ENCODE data around the gene TSHZ2.

The TSHZ2 gene

GRCh38 chr20:53447316-53447715 is 475.2 kb downstream of the TSHZ2 start:
- no peak for TF ChIP-seq CREB1 (IDR thresholded peaks at IDR 0.05; ENCODE audit: low read depth)
- TF ChIP-seq, protein P1, sequence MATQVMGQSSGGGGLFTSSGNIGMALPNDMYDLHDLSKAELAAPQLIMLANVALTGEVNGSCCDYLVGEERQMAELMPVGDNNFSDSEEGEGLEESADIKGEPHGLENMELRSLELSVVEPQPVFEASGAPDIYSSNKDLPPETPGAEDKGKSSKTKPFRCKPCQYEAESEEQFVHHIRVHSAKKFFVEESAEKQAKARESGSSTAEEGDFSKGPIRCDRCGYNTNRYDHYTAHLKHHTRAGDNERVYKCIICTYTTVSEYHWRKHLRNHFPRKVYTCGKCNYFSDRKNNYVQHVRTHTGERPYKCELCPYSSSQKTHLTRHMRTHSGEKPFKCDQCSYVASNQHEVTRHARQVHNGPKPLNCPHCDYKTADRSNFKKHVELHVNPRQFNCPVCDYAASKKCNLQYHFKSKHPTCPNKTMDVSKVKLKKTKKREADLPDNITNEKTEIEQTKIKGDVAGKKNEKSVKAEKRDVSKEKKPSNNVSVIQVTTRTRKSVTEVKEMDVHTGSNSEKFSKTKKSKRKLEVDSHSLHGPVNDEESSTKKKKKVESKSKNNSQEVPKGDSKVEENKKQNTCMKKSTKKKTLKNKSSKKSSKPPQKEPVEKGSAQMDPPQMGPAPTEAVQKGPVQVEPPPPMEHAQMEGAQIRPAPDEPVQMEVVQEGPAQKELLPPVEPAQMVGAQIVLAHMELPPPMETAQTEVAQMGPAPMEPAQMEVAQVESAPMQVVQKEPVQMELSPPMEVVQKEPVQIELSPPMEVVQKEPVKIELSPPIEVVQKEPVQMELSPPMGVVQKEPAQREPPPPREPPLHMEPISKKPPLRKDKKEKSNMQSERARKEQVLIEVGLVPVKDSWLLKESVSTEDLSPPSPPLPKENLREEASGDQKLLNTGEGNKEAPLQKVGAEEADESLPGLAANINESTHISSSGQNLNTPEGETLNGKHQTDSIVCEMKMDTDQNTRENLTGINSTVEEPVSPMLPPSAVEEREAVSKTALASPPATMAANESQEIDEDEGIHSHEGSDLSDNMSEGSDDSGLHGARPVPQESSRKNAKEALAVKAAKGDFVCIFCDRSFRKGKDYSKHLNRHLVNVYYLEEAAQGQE (IDR thresholded peaks at IDR 0.05; ENCODE audit: low read depth), result no peak
- TF ChIP-seq RAD21 (IDR thresholded peaks at IDR 0.05; ENCODE audit: low read depth), result no peak

- TF ChIP-seq FOXM1 (IDR thresholded peaks at IDR 0.05; ENCODE audit: borderline replicate concordance, low read depth), result no peak
- TF ChIP-seq TCF12 (IDR thresholded peaks at IDR 0.05; ENCODE audit: low read depth), result no peak
- TF ChIP-seq CREB1 (IDR thresholded peaks at IDR 0.05; ENCODE audit: low read depth), result no peak
- TF ChIP-seq, protein P1 (IDR thresholded peaks at IDR 0.05; ENCODE audit: low read depth), result no peak
- no peak for TF ChIP-seq TAF1 (IDR thresholded peaks at IDR 0.05; ENCODE audit: low read depth)
- no peak for TF ChIP-seq ZBTB7A (IDR thresholded peaks at IDR 0.05; ENCODE audit: low read depth)
- TF ChIP-seq CEBPB (IDR thresholded peaks at IDR 0.05), result no peak
- TF ChIP-seq TEAD4 (IDR thresholded peaks at IDR 0.05), result no peak
- TF ChIP-seq RAD21 (IDR thresholded peaks at IDR 0.05; ENCODE audit: low read depth), result no peak
- TF ChIP-seq, protein P2, sequence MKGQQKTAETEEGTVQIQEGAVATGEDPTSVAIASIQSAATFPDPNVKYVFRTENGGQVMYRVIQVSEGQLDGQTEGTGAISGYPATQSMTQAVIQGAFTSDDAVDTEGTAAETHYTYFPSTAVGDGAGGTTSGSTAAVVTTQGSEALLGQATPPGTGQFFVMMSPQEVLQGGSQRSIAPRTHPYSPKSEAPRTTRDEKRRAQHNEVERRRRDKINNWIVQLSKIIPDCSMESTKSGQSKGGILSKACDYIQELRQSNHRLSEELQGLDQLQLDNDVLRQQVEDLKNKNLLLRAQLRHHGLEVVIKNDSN (IDR thresholded peaks at IDR 0.05), result no peak
- no peak for TF ChIP-seq EP300 (IDR thresholded peaks at IDR 0.05; ENCODE audit: borderline replicate concordance)
- no peak for TF ChIP-seq NFIC (IDR thresholded peaks at IDR 0.05)
Measured at GRCh38 chr20:53448426-53448825, 476.3 kb downstream of the TSHZ2 start.

- TF ChIP-seq TCF12 (IDR thresholded peaks at IDR 0.05; ENCODE audit: low read depth), result no peak
- no peak for TF ChIP-seq CEBPB (IDR thresholded peaks at IDR 0.05)
- TF ChIP-seq, protein P1 (IDR thresholded peaks at IDR 0.05; ENCODE audit: low read depth), result no peak
- no peak for TF ChIP-seq YY1 (IDR thresholded peaks at IDR 0.05; ENCODE audit: low read depth)
- TF ChIP-seq RAD21 (IDR thresholded peaks at IDR 0.05; ENCODE audit: low read depth), result no peak
- TF ChIP-seq, protein P2 (IDR thresholded peaks at IDR 0.05), result no peak
- no peak for TF ChIP-seq ZBTB7A (IDR thresholded peaks at IDR 0.05; ENCODE audit: low read depth)
- no peak for TF ChIP-seq FOXM1 (IDR thresholded peaks at IDR 0.05; ENCODE audit: borderline replicate concordance, low read depth)
- TF ChIP-seq EGR1 (IDR thresholded peaks at IDR 0.05), result no peak
Measured at GRCh38 chr20:53448875-53449274, 476.7 kb downstream of the TSHZ2 start.

DNA sequence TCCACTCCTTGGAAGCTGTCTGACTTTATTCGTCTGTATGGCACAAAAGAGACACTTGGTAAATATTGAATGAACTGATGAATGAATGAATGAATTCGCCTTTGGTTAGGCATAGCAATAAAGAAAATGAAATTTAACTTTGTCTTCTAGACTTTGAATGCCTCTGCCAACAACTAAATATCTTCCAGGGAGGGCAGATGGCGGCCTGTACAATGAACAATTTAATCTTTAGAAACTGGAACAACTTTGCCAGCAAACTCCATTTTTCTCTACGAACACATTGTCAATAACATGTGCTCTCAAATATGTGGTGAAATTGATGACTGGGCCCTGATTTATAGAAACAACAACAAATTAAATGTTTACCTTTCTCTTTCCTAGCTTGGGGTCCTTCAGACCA is 480.9 kb downstream of the TSHZ2 start:
- TF ChIP-seq TCF12 (IDR thresholded peaks at IDR 0.05; ENCODE audit: low read depth), result no peak
- no peak for TF ChIP-seq NFIC (IDR thresholded peaks at IDR 0.05)
- TF ChIP-seq, protein P2 (IDR thresholded peaks at IDR 0.05), result no peak
- TF ChIP-seq, protein P3, sequence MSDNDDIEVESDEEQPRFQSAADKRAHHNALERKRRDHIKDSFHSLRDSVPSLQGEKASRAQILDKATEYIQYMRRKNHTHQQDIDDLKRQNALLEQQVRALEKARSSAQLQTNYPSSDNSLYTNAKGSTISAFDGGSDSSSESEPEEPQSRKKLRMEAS (IDR thresholded peaks at IDR 0.05), result no peak
- no peak for TF ChIP-seq ZBTB7A (IDR thresholded peaks at IDR 0.05; ENCODE audit: low read depth)
- TF ChIP-seq EGR1 (IDR thresholded peaks at IDR 0.05), result no peak
- TF ChIP-seq EP300 (IDR thresholded peaks at IDR 0.05; ENCODE audit: borderline replicate concordance), result no peak
- TF ChIP-seq YY1 (IDR thresholded peaks at IDR 0.05; ENCODE audit: low read depth), result no peak

DNA sequence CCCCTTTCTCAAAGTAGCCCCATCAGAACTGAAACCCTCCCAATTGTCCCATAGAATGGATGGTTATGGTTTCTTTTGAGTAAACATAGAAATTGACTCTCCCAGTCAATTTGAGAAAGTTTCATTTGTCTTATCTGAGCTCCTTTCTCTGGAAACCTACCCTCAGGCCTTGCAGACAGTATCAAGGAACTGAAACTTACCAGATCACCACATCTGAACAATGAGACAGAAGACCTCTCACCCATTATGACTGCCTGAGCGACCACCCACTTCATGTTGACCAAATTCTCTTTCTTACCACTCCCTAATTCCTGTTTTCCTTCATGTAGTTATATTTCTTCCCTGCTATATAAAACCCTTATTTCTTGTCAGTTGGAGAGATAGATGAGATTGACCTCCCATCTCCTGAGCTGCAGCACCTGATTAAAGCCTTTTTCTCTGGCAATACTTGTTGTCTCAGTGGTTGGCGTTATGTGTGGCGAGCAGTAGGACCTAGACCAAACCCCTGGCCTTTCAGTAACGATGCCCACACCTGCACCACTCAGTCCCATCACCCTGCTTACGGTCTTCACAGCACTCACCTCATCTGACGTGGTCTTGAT is 482.6 kb downstream of the TSHZ2 start:
- TF ChIP-seq YY1 (IDR thresholded peaks at IDR 0.05; ENCODE audit: low read depth), result no peak
- TF ChIP-seq, protein P3 (IDR thresholded peaks at IDR 0.05), result no peak
- TF ChIP-seq TEAD4 (IDR thresholded peaks at IDR 0.05), result no peak
- TF ChIP-seq, protein P2 (IDR thresholded peaks at IDR 0.05), result no peak
- no peak for TF ChIP-seq CEBPB (IDR thresholded peaks at IDR 0.05)
- no peak for TF ChIP-seq TAF1 (IDR thresholded peaks at IDR 0.05; ENCODE audit: low read depth)
- TF ChIP-seq, protein P1 (IDR thresholded peaks at IDR 0.05; ENCODE audit: low read depth), result no peak
- TF ChIP-seq NFIC (IDR thresholded peaks at IDR 0.05), result no peak
- TF ChIP-seq EP300 (IDR thresholded peaks at IDR 0.05; ENCODE audit: borderline replicate concordance), result no peak
- no peak for TF ChIP-seq TCF12 (IDR thresholded peaks at IDR 0.05; ENCODE audit: low read depth)
- TF ChIP-seq EGR1 (IDR thresholded peaks at IDR 0.05), result no peak
- TF ChIP-seq CREB1 (IDR thresholded peaks at IDR 0.05; ENCODE audit: low read depth), result no peak
- no peak for TF ChIP-seq FOXM1 (IDR thresholded peaks at IDR 0.05; ENCODE audit: borderline replicate concordance, low read depth)
- TF ChIP-seq RAD21 (IDR thresholded peaks at IDR 0.05; ENCODE audit: low read depth), result no peak
- TF ChIP-seq ZBTB7A (IDR thresholded peaks at IDR 0.05; ENCODE audit: low read depth), result no peak

All from Ishikawa (cell line).